Stimulated activated naive B cell treated with anti-CD40 and anti-IgM and Interleukin-4, amounts not matched to agents 10 μg/mL and 1 μg/mL and 100 μg/mL, for 72 hours (primary cell): ENCODE data around the gene LSM7.
A peak's percentile ranks its signal among the peaks of the same experiment; 100 is the strongest.

ENCODE experiments used
- ATAC-seq, 2 donors: fragments of 150-1000 bp; cut with Tn5 transposase; replicated peaks; 2 replicates each; pipeline ENCODE4 v1.10.0; 2021; ENCODE audit warnings: moderate library complexity in 1 of 2
- DNase-seq: peaks from one replicate; pipeline ENCODE4 v3.0.0; 2021
- H3K27ac Mint-ChIP-seq: one replicate; pipeline ENCODE4 v1.8.0; 2022; ENCODE audit warnings: mild to moderate bottlenecking, mixed read lengths
- H3K27me3 Mint-ChIP-seq, 2 donors: one replicate each; pipeline ENCODE4 v1.8.0; 2022; ENCODE audit warnings: mixed read lengths in 2 of 2
- H3K36me3 Mint-ChIP-seq, 2 donors: one replicate each; pipeline ENCODE4 v1.8.0; 2022; ENCODE audit warnings: mixed read lengths in 2 of 2, mild to moderate bottlenecking in 1 of 2
- H3K4me1 Mint-ChIP-seq, 2 donors: one replicate each; pipeline ENCODE4 v1.8.0; 2022; ENCODE audit warnings: mixed read lengths in 2 of 2, mild to moderate bottlenecking in 1 of 2
- H3K4me3 Mint-ChIP-seq, 2 donors: one replicate each; pipeline ENCODE4 v1.8.0; 2022; ENCODE audit warnings: mild to moderate bottlenecking in 2 of 2, mixed read lengths in 2 of 2, moderate library complexity in 1 of 2
- H3K9me3 Mint-ChIP-seq, 2 donors: one replicate each; pipeline ENCODE4 v1.8.0; 2022; ENCODE audit warnings: mixed read lengths in 2 of 2, mild to moderate bottlenecking in 1 of 2

The LSM7 gene

DNA sequence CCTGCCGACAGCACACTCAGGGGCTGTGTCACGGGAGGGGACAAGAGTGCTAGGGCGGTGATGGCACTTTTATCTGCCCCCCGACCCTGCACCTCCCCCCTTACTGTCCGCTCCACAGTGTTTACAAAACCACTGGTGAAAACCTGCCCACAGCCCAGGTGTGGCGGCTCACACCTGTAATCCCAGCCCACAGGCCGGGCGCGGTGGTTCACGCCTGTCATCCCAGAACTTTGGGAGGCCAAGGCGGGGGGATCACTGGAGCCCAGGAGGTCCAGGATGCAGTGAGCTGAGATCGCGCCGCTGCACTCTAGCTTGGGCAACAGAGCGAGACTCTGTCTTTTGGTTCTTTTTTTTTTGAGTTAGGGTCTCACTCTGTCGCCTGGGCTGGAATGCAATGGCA lies 32.2 kb downstream of the LSM7 start:
- DNase-seq (no peak), ATAC-seq (no peak)
- Mint-ChIP-seq H3K27me3 (no peaks in the 10 kb centered on the region), H3K9me3 (no peaks in the 10 kb centered on the region), H3K4me1 (peaks cover 26 to 53% of the 10 kb centered on the region in 2 donors), H3K4me3 (no peak overlapping the region), H3K27ac (no peak overlapping the region), H3K36me3 (peaks cover 15 to 28% of the 10 kb centered on the region in 2 donors)

DNA sequence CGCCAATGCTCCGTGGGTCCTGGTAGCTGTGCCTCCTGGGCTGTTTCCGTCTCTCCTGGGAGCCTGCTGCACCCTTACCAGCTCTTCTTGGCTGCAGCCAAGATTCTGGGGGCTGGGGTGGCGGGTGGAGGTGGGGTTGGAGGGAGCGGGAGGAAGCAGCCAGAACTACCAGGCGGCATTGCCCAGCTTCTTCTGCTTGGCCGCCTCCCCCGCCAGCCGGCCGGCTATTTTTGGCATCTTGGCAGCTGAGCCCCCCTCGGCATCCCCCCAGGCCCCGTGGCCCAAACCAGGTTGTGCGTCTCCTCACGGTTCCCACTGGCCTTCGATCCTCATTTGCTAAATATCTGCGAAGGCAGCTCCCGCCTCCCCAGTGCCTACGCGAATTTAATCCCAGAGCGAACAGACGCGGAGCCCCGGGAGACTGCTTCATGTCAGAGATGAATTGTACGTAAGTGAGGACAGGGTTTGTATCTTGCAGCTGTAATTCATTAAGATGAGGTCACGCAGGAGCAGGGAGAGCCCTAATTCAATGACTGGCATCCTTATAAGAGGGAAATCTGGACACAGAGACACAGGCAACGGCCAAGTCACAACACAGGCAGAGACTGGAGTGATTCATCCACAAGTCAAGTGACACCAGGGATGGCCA lies 33.6 kb downstream of the LSM7 start:
- DNase-seq (no peak), ATAC-seq (no peak)
- H3K36me3 Mint-ChIP-seq: peaks cover 17 to 22% of the 10 kb centered on the region in 2 donors
- H3K27ac Mint-ChIP-seq: peak overlapping the region; percentile 54
- peak overlapping the region in 1 of 2 donors; percentile 74 for H3K4me3 Mint-ChIP-seq
- no peaks in the 10 kb centered on the region for H3K9me3 Mint-ChIP-seq
- H3K27me3 Mint-ChIP-seq: no peaks in the 10 kb centered on the region
- peaks cover 23 to 49% of the 10 kb centered on the region in 2 donors for H3K4me1 Mint-ChIP-seq

DNA sequence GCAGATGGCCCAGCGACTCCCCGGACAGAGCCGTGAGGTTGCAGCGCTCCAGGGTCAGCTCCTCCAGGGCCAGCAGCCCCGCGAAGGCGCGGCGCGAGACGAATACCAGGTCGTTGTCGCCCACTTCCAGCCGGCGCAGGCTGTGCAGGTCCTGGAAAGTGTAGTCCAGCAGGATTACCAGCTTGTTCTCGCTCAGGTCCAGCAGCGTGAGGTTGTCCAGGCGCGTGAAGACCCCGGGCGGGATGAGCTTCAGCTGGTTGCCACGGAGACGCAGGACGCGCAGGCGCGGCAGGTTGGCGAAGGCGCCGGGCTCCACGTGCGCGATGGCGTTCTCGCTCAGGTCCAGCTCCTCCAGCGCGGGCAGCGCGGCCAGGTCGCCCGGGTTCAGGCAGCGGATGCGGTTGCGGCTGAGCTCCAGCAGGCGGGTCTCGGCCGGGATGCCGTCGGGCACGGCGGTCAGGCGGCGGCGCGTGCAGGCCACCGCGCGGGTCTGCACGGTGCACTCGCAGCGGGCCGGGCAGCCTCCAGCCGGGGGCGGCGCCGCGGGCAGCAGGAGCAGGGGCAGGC lies 37.1 kb downstream of the LSM7 start:
- peak overlapping the region; percentile 82 to 87 for H3K4me3 Mint-ChIP-seq
- H3K36me3 Mint-ChIP-seq: peaks cover 21 to 22% of the 10 kb centered on the region in 2 donors
- no peak for ATAC-seq

DNA sequence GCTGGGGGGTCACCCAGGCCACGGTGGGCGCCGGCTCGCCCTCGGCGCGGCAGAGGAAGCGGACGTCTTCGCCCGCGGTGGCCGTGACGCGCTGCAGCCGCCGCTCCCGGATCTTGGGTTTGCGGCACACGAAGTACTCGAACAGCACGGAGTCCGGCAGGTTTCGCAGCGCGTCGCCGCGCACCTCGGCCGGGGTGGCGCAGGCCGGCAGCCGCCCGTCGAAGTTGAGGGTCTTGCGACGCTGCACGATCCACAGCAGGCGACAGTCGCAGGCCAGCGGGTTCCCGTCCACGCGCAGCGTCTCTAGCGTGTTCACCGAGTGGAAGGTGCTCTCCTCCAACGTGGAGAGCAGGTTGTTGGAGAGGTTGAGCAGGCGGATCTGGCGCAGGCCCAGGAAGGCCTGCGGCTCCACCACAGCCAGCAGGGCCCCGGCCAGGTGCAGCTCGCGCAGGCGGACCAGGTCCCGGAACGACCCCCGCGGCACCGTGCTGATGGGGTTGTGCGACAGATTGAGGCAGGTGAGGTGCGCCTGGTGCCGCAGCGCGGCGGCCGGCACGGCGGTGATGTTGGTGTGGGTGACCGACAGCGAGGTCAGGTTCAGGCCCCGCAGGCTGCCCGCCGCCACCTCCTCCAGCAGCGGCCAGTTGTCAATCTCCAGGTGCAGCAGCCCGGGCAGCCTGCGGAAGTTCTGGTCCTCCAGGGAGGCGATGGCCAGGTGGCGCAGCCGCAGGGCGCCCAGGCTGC lies 37.8 kb downstream of the LSM7 start:
- Mint-ChIP-seq H3K27ac (peak overlapping the region; percentile 75), H3K27me3 (no peaks in the 10 kb centered on the region), H3K4me3 (peak overlapping the region; percentile 82 to 87), H3K36me3 (peaks cover 21 to 22% of the 10 kb centered on the region in 2 donors), H3K4me1 (peaks cover 48 to 81% of the 10 kb centered on the region in 2 donors), H3K9me3 (no peaks in the 10 kb centered on the region)
- ATAC-seq (peak; percentile 23 to 30), DNase-seq (no peak)

More for the DNA sequence above, 37.1 kb downstream of the LSM7 start:
- Mint-ChIP-seq H3K27me3 (no peaks in the 10 kb centered on the region), H3K4me1 (peaks cover 50 to 81% of the 10 kb centered on the region in 2 donors), H3K27ac (no peak overlapping the region), H3K9me3 (no peaks in the 10 kb centered on the region)
- DNase-seq: no peak

DNA sequence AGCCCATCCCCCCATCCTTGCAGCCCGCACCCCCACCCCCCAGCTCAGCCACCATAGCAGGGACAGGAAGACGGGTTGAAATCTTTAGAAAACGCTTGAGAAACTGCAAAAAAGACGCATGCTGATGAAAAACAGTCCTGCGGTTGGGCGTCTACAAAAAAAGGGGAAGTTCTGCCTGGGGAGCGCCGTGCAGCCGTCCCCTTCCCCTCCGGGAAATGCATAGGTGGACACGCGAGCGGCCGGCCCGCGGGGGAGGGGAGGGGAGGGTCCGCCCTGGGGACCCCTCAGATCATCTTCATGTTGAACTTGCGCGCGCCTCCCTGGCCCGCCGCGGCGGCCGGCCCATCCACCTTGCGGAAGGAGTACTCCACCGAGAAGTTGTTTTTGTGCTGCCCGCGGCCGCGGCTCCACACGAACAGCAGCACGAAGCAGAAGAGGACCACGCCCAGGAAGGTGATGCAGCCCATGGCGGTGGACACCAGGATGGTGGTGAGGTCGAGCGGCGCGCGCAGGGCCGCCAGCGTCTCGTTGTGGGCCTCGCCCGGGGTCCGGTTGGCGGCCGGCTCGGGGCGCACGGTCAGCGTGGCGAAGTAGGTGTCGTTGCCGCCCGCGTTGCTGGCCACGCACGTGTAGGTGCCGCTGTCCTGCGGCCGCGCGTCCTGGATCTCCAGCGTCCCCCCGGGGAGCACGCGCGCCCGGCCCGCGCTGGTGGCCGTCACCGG lies 38.5 kb downstream of the LSM7 start:
- ATAC-seq (peak; percentile 70 to 76), DNase-seq (peak; percentile 79)
- H3K36me3 Mint-ChIP-seq: peaks cover 18 to 21% of the 10 kb centered on the region in 2 donors
- H3K9me3 Mint-ChIP-seq: no peaks in the 10 kb centered on the region
- H3K4me3 Mint-ChIP-seq: peak overlapping the region; percentile 84 to 87
- peak overlapping the region; percentile 97 for H3K27ac Mint-ChIP-seq
- H3K27me3 Mint-ChIP-seq: no peaks in the 10 kb centered on the region
- H3K4me1 Mint-ChIP-seq: peaks cover 48 to 78% of the 10 kb centered on the region in 2 donors

DNA sequence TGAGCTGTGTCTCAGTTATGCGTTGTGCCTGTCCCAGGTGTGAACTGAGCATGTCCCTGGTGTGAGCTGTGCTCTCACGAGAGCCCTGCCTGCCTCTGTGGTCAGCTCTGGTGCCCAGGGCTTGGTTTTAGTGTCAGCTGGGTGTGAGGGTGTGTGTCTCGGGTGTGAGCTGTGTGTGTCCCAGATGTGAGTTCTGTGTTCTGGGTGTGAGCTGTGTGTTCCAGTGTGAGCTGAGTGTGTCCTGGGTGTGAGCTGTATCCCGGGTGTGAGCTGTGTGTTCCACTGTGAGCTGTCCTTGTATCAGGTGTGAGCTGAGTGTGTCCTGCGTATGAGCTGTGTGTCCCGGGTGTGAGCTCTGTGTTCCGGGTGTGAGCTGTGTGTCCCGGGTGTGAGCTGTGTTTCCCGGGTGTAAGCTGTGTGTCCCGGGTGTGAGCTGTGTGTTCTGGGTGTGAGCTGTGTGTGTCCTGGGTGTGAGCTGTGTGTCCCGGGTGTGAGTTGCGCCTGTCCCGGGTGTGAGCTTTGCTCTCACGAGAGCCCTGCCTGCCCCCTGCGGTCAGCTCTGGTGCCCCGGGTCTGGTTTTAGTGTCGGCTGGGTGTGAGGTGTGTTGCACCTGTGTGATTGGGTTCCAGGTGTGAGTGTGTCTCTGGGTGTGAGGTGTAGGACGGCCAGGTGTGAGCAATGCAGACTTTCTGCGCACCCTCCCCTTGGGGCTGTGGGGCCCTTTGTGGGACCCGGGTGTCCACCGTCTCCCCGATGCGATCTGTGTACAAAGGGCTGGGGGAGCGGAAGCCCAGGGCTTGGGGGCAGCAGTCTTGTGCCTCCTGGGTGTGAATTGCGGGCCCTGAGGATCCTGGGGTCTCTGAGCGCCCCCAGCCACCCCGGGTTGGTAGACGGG lies 39.3 kb downstream of the LSM7 start:
- peak overlapping the region; percentile 84 to 87 for H3K4me3 Mint-ChIP-seq
- H3K27ac Mint-ChIP-seq: peak overlapping the region; percentile 97
- H3K36me3 Mint-ChIP-seq: peaks cover 14 to 18% of the 10 kb centered on the region in 2 donors
- peak; percentile 41 to 42 for ATAC-seq
- no peak for DNase-seq
- no peaks in the 10 kb centered on the region for H3K9me3 Mint-ChIP-seq
- H3K4me1 Mint-ChIP-seq: peaks cover 44 to 70% of the 10 kb centered on the region in 2 donors
- H3K27me3 Mint-ChIP-seq: no peaks in the 10 kb centered on the region

DNA sequence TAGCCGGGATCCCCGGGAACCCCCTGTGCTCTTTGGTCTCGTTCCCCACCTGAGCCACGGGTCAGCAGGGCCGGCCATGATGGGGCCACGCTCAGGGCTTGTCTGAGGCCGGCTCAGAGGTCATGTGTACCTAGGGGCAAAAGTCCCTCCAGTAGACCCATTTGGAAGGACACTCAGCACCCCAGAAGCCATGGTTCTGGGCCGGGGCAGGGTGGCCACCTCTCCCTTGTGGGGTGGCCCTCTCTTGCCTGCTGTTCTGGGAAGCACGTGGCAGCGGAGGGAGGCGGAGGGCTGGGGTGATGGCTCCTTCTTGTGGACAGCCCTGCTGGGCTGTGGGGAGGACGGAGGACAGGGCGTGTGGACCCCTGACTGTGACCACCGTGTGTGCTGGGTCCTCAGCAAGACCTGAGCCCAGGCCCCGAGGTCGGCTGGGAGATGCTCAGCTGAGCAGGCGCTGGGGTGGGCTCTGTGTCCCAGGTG lies 40.0 kb downstream of the LSM7 start:
- Mint-ChIP-seq H3K27me3 (no peaks in the 10 kb centered on the region), H3K36me3 (peaks cover 10 to 15% of the 10 kb centered on the region in 2 donors), H3K4me3 (peak overlapping the region; percentile 84 to 87), H3K27ac (peak overlapping the region; percentile 97), H3K9me3 (no peaks in the 10 kb centered on the region), H3K4me1 (peaks cover 40 to 63% of the 10 kb centered on the region in 2 donors)
- ATAC-seq (no peak), DNase-seq (no peak)

DNA sequence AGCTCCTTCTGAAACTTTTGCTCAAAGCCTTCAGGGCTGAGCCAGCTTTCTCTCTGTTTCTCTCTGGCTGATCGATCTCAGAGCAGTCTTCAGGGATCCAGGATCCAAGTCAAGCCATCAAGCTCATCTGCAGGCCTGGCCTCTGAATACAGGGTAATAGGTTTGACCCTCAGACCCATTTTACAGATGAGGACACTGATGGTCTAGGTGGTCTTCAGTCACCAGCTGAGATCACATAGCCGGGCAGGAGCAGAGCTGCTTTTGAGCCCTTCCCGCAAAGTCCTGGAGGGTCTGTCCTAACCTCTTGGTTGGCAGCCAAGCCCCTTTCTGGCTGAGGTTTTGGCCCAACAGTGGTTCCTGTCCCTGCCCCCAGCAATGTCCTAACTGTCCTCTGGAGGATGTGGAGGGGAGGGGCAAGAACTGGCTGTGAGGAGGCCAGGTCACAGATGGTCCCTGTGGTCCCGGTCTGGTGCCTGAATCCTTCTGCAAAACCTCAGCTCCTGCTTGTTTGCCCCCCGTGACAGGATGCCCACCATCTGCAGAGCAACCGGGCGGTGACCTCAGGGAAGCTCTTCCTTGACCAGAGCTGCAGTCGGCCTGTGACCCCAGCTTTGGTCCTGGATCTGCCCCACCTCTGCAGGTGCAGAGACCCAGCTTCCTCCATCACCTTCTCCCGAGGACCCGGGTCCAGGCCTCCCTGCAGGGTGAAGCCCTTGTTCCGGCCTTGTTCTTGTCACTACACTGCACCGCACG lies 40.6 kb downstream of the LSM7 start:
- H3K4me1 Mint-ChIP-seq: peaks cover 37 to 61% of the 10 kb centered on the region in 2 donors
- H3K36me3 Mint-ChIP-seq: peaks cover 7 to 11% of the 10 kb centered on the region in 2 donors
- H3K4me3 Mint-ChIP-seq: peak overlapping the region; percentile 34 to 84
- peak overlapping the region; percentile 97 for H3K27ac Mint-ChIP-seq
- DNase-seq (no peak), ATAC-seq (no peak)
- H3K9me3 Mint-ChIP-seq: no peaks in the 10 kb centered on the region
- H3K27me3 Mint-ChIP-seq: no peaks in the 10 kb centered on the region

DNA sequence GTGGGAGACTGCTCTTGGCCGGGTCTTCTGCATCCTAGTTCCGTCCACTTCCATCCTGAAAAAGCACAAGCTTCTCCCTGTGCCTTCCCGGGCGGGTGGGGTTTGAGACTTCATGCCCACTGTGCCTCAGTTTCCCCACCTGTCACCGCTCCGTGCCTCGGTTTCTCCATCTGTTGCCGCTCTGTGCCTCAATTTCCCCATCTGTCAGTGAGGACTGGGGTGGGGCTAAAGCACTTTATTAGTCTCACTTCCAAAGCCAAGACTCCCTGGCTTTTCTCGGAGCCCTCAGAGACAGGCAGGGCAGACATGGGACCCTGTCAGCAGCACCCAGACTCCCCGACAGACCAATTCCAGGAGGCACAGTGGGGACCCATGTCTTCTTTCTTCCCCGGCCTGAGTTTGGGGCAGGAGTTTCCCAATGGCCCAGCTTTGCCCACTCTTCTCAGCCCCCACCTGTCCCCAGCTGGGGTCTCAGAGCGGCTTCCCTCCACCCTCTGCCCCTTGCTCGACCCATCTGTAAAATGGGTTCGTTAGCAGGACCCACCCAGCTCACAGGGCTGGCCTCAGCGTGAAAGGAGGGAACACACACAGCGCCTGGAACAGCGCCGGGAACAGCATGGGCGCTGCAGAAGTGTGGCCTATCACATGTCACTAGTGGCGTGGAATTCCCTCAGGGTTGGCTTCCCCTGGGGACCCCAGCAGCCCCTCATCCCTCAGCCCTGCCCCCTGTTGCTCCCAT lies 41.8 kb downstream of the LSM7 start:
- no peak overlapping the region for H3K27ac Mint-ChIP-seq

DNA sequence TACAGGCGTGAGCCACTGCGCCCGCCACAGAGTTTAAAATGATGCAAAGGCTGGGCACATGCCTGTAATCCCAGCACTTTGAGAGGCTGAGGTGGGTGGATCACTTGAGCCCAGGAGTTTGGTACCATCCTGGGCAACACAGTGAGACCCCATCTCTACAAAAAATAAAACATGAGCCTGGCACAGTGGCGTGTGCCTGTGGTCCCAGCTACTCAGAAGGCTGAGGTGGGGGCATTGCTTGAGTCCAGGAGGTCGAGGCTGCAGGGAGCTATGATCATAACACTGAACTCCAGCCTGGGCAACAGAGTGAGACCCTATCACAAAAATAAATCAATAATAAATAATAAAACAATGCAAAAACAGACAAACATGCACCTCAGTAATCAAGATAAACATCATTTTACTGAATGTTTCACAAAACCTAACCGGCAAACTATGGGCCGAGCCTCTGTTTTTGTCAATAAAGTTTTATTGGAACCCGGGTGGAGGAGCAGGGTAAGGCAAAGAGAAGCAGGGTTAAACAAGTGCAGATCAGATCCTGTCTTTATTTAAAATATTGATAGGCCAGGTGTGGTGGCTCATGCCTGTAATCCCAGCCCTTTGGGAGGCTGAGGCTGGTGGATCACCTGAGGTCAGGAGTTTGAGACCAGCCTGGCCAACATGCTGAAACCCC lies 44.4 kb downstream of the LSM7 start:
- Mint-ChIP-seq H3K4me3 (no peak overlapping the region), H3K4me1 (peaks cover 32 to 49% of the 10 kb centered on the region in 2 donors), H3K9me3 (no peaks in the 10 kb centered on the region), H3K27ac (no peak overlapping the region), H3K27me3 (no peaks in the 10 kb centered on the region), H3K36me3 (peaks cover 0 to 4% of the 10 kb centered on the region in 2 donors)
- no peak for ATAC-seq
- no peak for DNase-seq

More for the DNA sequence above, 41.8 kb downstream of the LSM7 start:
- H3K36me3 Mint-ChIP-seq: peaks cover 0 to 6% of the 10 kb centered on the region in 2 donors
- DNase-seq (no peak), ATAC-seq (no peak)
- no peaks in the 10 kb centered on the region for H3K9me3 Mint-ChIP-seq
- H3K4me1 Mint-ChIP-seq: peaks cover 42 to 64% of the 10 kb centered on the region in 2 donors
- H3K4me3 Mint-ChIP-seq: peak overlapping the region in 1 of 2 donors; percentile 29
- no peaks in the 10 kb centered on the region for H3K27me3 Mint-ChIP-seq

DNA sequence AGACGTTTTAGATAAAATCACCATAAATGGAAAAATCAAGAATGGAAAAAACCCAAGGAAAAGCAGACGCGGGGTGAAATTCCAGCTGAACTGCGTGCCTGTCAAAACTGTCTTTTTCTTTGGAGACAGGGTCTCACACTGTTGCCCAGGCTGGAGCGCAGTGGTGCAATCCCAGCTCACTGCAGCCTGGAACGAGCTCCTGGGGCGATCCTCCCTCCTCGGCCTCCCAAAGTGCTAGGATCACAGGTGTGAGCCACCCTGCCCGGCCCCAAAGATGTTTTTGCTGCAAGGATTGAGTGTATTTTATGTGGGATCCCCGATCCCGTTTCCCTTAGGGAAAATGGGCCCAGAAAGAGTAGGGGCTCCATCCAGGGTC lies 45.5 kb downstream of the LSM7 start:
- DNase-seq (no peak), ATAC-seq (no peak)
- Mint-ChIP-seq H3K27me3 (no peaks in the 10 kb centered on the region), H3K27ac (peak overlapping the region; percentile 47), H3K36me3 (no peaks in the 10 kb centered on the region), H3K4me1 (peaks cover 22 to 38% of the 10 kb centered on the region in 2 donors), H3K4me3 (peak overlapping the region; percentile 80 to 82), H3K9me3 (no peaks in the 10 kb centered on the region)
